Stomach (tissue), 9 donors: Measurements from ENCODE around the gene HIBCH. TPM values are rescaled to one million over a fixed set of nuclear protein-coding genes. Genes with fewer than 3 reads are reported as not detected.

ENCODE experiments used
- DNase-seq, 2 donors: peaks; one replicate each; pipeline versions ENCODE4 v3.0.0 to v3.0.0-alpha.2; 2013 to 2019
- H3K27ac ChIP-seq, 5 donors: fragments of 200-600 bp in 4 of 5; sonication (generic) in 4 of 5; one replicate each; pipeline ENCODE4 v1.5.1; 2013 to 2019; ENCODE audit warnings: mild to moderate bottlenecking in 1 of 5, moderate library complexity in 1 of 5
- H3K27me3 ChIP-seq, 3 donors: fragments of 200-600 bp; sonication (generic); one replicate each; pipeline ENCODE4 v1.5.1; 2017 to 2019; ENCODE audit warnings: mixed run types in 1 of 3
- H3K36me3 ChIP-seq, 4 donors: fragments of 200-600 bp; sonication (generic); 1 replicate in 3 of 4; 2 replicates in 1 of 4; pipeline ENCODE4 v1.5.1; 2016 to 2019
- H3K4me1 ChIP-seq, 4 donors: fragments of 200-600 bp; sonication (generic); one replicate each; pipeline ENCODE4 v1.5.1; 2016 to 2019
- H3K4me3 ChIP-seq, 4 donors: fragments of 200-600 bp; sonication (generic) in 3 of 4; one replicate each; pipeline ENCODE4 v1.5.1; 2016 to 2019; ENCODE audit warnings: mild to moderate bottlenecking in 1 of 4
- H3K9me3 ChIP-seq, 4 donors: fragments of 200-600 bp; sonication (generic); one replicate each; pipeline ENCODE4 v1.5.1; 2016 to 2019
- EP300 ChIP-seq: sonication (generic); formaldehyde crosslinking; IDR thresholded peaks from one replicate; pipeline ENCODE4 v1.6.1; 2017; ENCODE audit warnings: antibody characterized with exemption
- POLR2A ChIP-seq, 4 donors: fragments of 450-650 bp; IDR thresholded peaks; one replicate each; pipeline ENCODE4 v1.6.1; 2016; ENCODE audit warnings: antibody characterized with exemption in 4 of 4, control low read depth in 2 of 4, mild to moderate bottlenecking in 1 of 4, moderate library complexity in 1 of 4
- POLR2AphosphoS5 ChIP-seq, 3 donors: sonication (generic); formaldehyde crosslinking; IDR thresholded peaks; one replicate each; pipeline ENCODE4 v1.6.1; 2016; ENCODE audit warnings: antibody characterized with exemption in 3 of 3
- WGBS, 5 donors: extraction: QIAGEN DNeasy Blood & Tissue Kit in 3 of 5; methylation state at CpG; one replicate each; pipeline versions ENCODE4 v1.1.5 to v1.1.7; 2013 to 2018; 5-methylcytosine and 5-hydroxymethylcytosine counted together
- intact Hi-C: fragments of 100-400 bp; cut with DNase I; formaldehyde crosslinking; loops from one replicate; pipeline ENCODE4 v1.15.1; 2023; ENCODE audit warnings: low total_unique reads
- polyA plus RNA-seq, 3 donors: library from polyadenylated mRNA; stranded (reverse); fragments of 200-250 nt; gene quantifications; one replicate each; pipeline ENCODE4 v1.2.3, GENCODE V29; 2013
- total RNA-seq, 5 donors: library from RNA; depleted of rRNA; stranded (reverse); fragments of >200 nt; gene quantifications; one replicate each; pipeline versions ENCODE4 v1.1.0 to v1.2.3, GENCODE V29; 2014 to 2016
- TF ChIP-seq, protein P1 (sequence below), 7 experiments: fragments of 450-650 bp in 4 of 7; fragments of 200-600 bp in 3 of 7; sonication (generic) in 3 of 7; IDR thresholded peaks; one replicate each; pipeline ENCODE4 v1.5.1; 2016 to 2019; ENCODE audit warnings: antibody characterized with exemption in 7 of 7, control low read depth in 2 of 7, mild to moderate bottlenecking in 1 of 7
- donor health status: healthy with polysubstance abuse.
- donor health status: Bipolar disorder and iron deficiency.
- donor health status: healthy.

Gene HIBCH
- total and polyA plus RNA-seq, 8 donors = 10.3 to 93.3 (median 23.1) TPM

DNA sequence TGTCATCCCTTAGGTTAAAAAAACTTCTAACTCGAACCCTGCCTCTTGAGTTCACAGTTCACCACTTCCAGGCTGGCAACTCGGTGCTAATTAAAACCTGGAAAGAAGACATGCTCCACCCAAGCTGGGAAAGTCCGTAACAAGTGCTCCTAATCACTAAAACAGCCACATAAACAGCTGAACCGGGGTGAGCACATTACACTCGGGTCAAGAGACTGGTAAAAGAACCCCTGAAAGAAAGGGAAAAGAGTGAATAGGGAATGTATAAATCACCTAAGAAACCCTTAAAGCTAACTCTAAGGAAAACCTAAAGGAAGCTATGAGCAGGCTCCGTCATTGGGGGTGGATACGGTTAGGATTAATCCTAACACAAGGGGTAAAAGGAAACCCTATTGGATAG, 102.0 kb downstream of the HIBCH start:
- Histone ChIP-seq H3K27me3 (no peaks in the 10 kb centered on the region), H3K4me3 (no peak overlapping the region), H3K4me1 (peaks cover 0 to 45% (median 16%) of the 10 kb centered on the region in 4 donors), H3K9me3 (no peaks in the 10 kb centered on the region), H3K27ac (no peak overlapping the region), H3K36me3 (peaks cover 0 to 27% (median 24%) of the 10 kb centered on the region in 4 donors)
- TF ChIP-seq POLR2A (IDR thresholded peaks at IDR 0.05) = no peak
- no peak for TF ChIP-seq EP300
- TF ChIP-seq POLR2AphosphoS5 (IDR thresholded peaks at IDR 0.05) = no peak
- TF ChIP-seq, protein P1, sequence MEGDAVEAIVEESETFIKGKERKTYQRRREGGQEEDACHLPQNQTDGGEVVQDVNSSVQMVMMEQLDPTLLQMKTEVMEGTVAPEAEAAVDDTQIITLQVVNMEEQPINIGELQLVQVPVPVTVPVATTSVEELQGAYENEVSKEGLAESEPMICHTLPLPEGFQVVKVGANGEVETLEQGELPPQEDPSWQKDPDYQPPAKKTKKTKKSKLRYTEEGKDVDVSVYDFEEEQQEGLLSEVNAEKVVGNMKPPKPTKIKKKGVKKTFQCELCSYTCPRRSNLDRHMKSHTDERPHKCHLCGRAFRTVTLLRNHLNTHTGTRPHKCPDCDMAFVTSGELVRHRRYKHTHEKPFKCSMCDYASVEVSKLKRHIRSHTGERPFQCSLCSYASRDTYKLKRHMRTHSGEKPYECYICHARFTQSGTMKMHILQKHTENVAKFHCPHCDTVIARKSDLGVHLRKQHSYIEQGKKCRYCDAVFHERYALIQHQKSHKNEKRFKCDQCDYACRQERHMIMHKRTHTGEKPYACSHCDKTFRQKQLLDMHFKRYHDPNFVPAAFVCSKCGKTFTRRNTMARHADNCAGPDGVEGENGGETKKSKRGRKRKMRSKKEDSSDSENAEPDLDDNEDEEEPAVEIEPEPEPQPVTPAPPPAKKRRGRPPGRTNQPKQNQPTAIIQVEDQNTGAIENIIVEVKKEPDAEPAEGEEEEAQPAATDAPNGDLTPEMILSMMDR (IDR thresholded peaks at IDR 0.05) = no peak
- intact Hi-C loops = no loop called here
- 89 to 94% (median 92%) methylated on average over 7 of the region's 7 CpGs for WGBS, 5 donors
- no peak for DNase-seq

- peaks cover 0 to 28% (median 23%) of the 10 kb centered on the region in 4 donors for H3K36me3 ChIP-seq
- H3K4me3 ChIP-seq = no peak overlapping the region
- WGBS, 5 donors = 47 to 80% (median 72%) methylated on average over 3 of the region's 3 CpGs
- no peak overlapping the region for H3K27ac ChIP-seq
- H3K4me1 ChIP-seq = peaks cover 0 to 45% (median 16%) of the 10 kb centered on the region in 4 donors
- no peaks in the 10 kb centered on the region for H3K9me3 ChIP-seq
- peak; percentile 40 to 52 for DNase-seq
- intact Hi-C loops = no loop called here
- no peak for TF ChIP-seq POLR2A (IDR thresholded peaks at IDR 0.05)
- TF ChIP-seq POLR2AphosphoS5 (IDR thresholded peaks at IDR 0.05) = no peak
- no peak for TF ChIP-seq EP300
- TF ChIP-seq, protein P1 (IDR thresholded peaks at IDR 0.05) = no peak
- H3K27me3 ChIP-seq = no peaks in the 10 kb centered on the region
Measured at GRCh38 chr2:190216829-190217228, 102.8 kb downstream of the HIBCH start.

- TF ChIP-seq POLR2AphosphoS5 (IDR thresholded peaks at IDR 0.05) (no peak), POLR2A (IDR thresholded peaks at IDR 0.05) (no peak)
- 37 to 57% (median 45%) methylated on average over 3 of the region's 3 CpGs for WGBS, 5 donors
- Histone ChIP-seq H3K9me3 (no peaks in the 10 kb centered on the region), H3K4me3 (no peak overlapping the region), H3K27ac (peak overlapping the region in 1 of 5 donors; percentile 46), H3K36me3 (peaks cover 0 to 25% (median 21%) of the 10 kb centered on the region in 4 donors), H3K27me3 (no peaks in the 10 kb centered on the region), H3K4me1 (peaks cover 0 to 45% (median 16%) of the 10 kb centered on the region in 4 donors)
- intact Hi-C loops = no loop called here
- DNase-seq = peak in 1 of 2 donors; percentile 24
Measured at GRCh38 chr2:190215620-190216019, 104.0 kb downstream of the HIBCH start.

- H3K27ac ChIP-seq = peak overlapping the region in 1 of 5 donors; percentile 29
- no peak overlapping the region for H3K4me3 ChIP-seq
- 55 to 76% (median 72%) methylated on average over 7 of the region's 7 CpGs for WGBS, 5 donors
- H3K36me3 ChIP-seq = peaks cover 0 to 28% (median 14%) of the 10 kb centered on the region in 4 donors
- TF ChIP-seq EP300 = no peak
- peaks cover 0 to 45% (median 16%) of the 10 kb centered on the region in 4 donors for H3K4me1 ChIP-seq
- no peaks in the 10 kb centered on the region for H3K27me3 ChIP-seq
- peak in 1 of 2 donors; percentile 76 for DNase-seq
- intact Hi-C loops = no loop called here
- H3K9me3 ChIP-seq = no peaks in the 10 kb centered on the region
Measured at GRCh38 chr2:190214426-190215194, 105.0 kb downstream of the HIBCH start.

DNA sequence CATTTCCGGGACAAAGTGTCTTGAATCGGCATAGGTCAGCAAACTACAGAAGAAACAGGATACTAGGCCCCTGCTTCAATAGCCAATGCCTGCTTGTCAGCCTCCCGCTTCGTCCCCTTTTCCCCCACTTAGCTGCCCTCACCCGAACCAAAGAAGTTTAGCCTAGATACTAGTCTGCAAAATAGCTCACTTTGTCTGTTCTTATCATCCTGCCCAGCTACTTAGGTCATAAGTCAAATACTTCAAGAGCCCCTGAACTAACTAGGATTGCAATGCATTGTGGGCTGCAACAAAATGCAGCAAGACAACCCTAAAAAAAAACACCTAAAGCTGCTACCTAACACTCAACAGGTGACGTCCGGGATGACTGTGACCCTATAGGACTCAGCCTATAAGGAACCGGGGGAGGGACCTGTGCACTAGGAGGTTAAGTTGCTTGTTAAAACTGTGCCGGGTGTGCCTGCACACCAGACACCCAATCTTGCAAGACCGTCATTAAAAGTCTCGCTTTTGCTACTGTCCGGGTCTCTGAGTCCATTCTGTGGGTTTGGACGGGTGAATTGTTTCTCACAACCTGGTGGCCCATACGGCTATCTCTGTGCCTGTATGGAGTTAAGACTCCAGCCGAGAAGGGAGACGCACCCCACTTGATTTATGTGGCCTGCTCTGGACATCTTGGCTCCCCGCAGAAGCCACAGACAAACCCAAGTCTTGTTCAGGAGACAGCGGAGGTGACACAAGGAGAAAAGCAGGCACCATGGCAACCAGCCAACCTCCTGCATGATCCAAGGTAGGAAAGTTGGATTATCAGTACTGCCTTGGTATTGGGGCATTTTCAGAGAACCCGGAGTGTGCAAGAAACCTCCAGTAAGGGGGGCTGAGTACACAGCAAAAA, 105.9 kb downstream of the HIBCH start:
- Histone ChIP-seq H3K36me3 (peaks cover 0 to 23% (median 10%) of the 10 kb centered on the region in 4 donors), H3K4me3 (no peak overlapping the region), H3K27me3 (no peaks in the 10 kb centered on the region), H3K4me1 (peaks cover 0 to 45% (median 16%) of the 10 kb centered on the region in 4 donors), H3K27ac (peak overlapping the region in 1 of 5 donors; percentile 29), H3K9me3 (no peaks in the 10 kb centered on the region)
- DNase-seq = peak in 1 of 2 donors; percentile 15
- no peak for TF ChIP-seq POLR2AphosphoS5 (IDR thresholded peaks at IDR 0.05)
- TF ChIP-seq, protein P1 (IDR thresholded peaks at IDR 0.05) = no peak
- 89 to 95% (median 93%) methylated on average over 19 of the region's 19 CpGs for WGBS, 5 donors
- intact Hi-C loops = no loop called here
